Esophagus squamous epithelium (tissue), 5 donors: ENCODE measurements around the gene CFAP299. TPM values are rescaled to one million over a fixed set of nuclear protein-coding genes. Genes with fewer than 3 reads are reported as not detected.
A peak's percentile ranks its signal among the peaks of the same experiment; 100 is the strongest.

Experiments
- DNase-seq: peaks from one replicate; lab custom pipeline; 2025; lab: John Stamatoyannopoulos, UW
- H3K27ac ChIP-seq, 4 donors: fragments of 200-600 bp; sonication (generic); one replicate each; pipeline ENCODE4 v1.5.1; 2016 to 2019; ENCODE audit warnings: mild to moderate bottlenecking in 1 of 4
- H3K27me3 ChIP-seq, 4 donors: fragments of 200-600 bp; sonication (generic); 1 replicate in 3 of 4; 2 replicates in 1 of 4; pipeline versions ENCODE4 v1.5.1 to v1.6.0; 2017 to 2021; ENCODE audit warnings: antibody characterized with exemption in 1 of 4
- H3K36me3 ChIP-seq, 3 donors: fragments of 200-600 bp; sonication (generic); one replicate each; pipeline ENCODE4 v1.5.1; 2016 to 2019
- H3K4me1 ChIP-seq, 3 donors: fragments of 200-600 bp; sonication (generic); one replicate each; pipeline ENCODE4 v1.5.1; 2017 to 2019
- H3K4me3 ChIP-seq, 4 donors: fragments of 200-600 bp; sonication (generic); 1 replicate in 3 of 4; 2 replicates in 1 of 4; pipeline ENCODE4 v1.5.1; 2016 to 2019; ENCODE audit warnings: mild to moderate bottlenecking in 2 of 4, moderate library complexity in 1 of 4
- H3K9me3 ChIP-seq, 3 donors: fragments of 200-600 bp; sonication (generic); one replicate each; pipeline ENCODE4 v1.5.1; 2016 to 2019
- CTCF ChIP-seq, 6 experiments: fragments of 450-650 bp in 4 of 6; fragments of 200-600 bp in 2 of 6; sonication (generic) in 2 of 6; IDR thresholded peaks; one replicate each; pipeline ENCODE4 v1.5.1; 2016 to 2019; ENCODE audit warnings: antibody characterized with exemption in 6 of 6, mild to moderate bottlenecking in 4 of 6, moderate library complexity in 4 of 6
- POLR2A ChIP-seq, 4 donors: fragments of 450-650 bp; IDR thresholded peaks; one replicate each; pipeline ENCODE4 v1.6.1; 2017; ENCODE audit warnings: antibody characterized with exemption in 4 of 4, mild to moderate bottlenecking in 4 of 4, moderate library complexity in 3 of 4
- WGBS, 2 donors: methylation state at CpG; one replicate each; pipeline ENCODE4 v1.1.5; 2018; 5-methylcytosine and 5-hydroxymethylcytosine counted together
- intact Hi-C: fragments of 100-400 bp; cut with DNase I; formaldehyde crosslinking; loops from one replicate; pipeline ENCODE4 v1.15.0; 2022
- total RNA-seq, 4 donors: library from RNA; depleted of rRNA; stranded (reverse); fragments of >200 nt; gene quantifications; one replicate each; pipeline ENCODE4 v1.1.0, GENCODE V29; 2016
- donor health status: DM: yes; HTN: yes; CAD: no.

CFAP299 gene
- total RNA-seq, 4 donors from 2014 or later = not detected

GRCh38 chr4:80694171-80694570, 358.6 kb downstream of the CFAP299 start:
- H3K4me1 ChIP-seq = peaks cover 0 to 7% (median 0%) of the 10 kb centered on the region in 3 donors
- no peaks in the 10 kb centered on the region for H3K36me3 ChIP-seq
- WGBS, 2 donors = 40 to 47% methylated on average over 3 of the region's 3 CpGs
- no peaks in the 10 kb centered on the region for H3K27me3 ChIP-seq
- DNase-seq = no peak
- no peak overlapping the region for H3K4me3 ChIP-seq
- TF ChIP-seq CTCF (IDR thresholded peaks at IDR 0.05) (no peak), POLR2A (IDR thresholded peaks at IDR 0.05) (no peak)
- no peaks in the 10 kb centered on the region for H3K9me3 ChIP-seq
- H3K27ac ChIP-seq = no peak overlapping the region
- intact Hi-C loops = no loop called here

DNA sequence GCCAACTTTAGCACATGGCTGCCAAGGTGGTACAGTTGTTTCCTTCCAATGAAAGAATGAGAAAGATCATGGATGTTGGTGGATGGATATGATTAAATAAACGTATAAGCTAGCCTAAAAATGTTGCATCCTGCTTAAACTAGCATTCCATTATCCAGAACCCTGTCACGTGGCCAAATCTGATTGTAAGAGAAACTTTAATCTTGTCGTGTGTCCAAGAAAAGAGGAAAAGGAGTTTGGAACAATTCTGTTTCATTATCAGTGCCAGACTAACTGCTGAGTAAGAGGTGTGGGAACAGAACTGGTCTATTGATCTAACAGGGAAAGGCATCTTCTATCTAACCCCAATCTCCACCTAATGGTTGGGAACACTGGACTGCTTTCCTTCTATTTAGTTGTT, 369.8 kb downstream of the CFAP299 start:
- DNase-seq = no peak
- Histone ChIP-seq H3K27ac (no peak overlapping the region), H3K36me3 (no peaks in the 10 kb centered on the region), H3K9me3 (no peaks in the 10 kb centered on the region), H3K4me1 (peaks cover 0 to 20% (median 0%) of the 10 kb centered on the region in 3 donors), H3K4me3 (no peak overlapping the region), H3K27me3 (no peaks in the 10 kb centered on the region)
- WGBS, 2 donors = 14 to 38% methylated on average over 3 of the region's 3 CpGs
- intact Hi-C loops = no loop called here
- TF ChIP-seq POLR2A (IDR thresholded peaks at IDR 0.05) (no peak), CTCF (IDR thresholded peaks at IDR 0.05) (no peak)

DNA sequence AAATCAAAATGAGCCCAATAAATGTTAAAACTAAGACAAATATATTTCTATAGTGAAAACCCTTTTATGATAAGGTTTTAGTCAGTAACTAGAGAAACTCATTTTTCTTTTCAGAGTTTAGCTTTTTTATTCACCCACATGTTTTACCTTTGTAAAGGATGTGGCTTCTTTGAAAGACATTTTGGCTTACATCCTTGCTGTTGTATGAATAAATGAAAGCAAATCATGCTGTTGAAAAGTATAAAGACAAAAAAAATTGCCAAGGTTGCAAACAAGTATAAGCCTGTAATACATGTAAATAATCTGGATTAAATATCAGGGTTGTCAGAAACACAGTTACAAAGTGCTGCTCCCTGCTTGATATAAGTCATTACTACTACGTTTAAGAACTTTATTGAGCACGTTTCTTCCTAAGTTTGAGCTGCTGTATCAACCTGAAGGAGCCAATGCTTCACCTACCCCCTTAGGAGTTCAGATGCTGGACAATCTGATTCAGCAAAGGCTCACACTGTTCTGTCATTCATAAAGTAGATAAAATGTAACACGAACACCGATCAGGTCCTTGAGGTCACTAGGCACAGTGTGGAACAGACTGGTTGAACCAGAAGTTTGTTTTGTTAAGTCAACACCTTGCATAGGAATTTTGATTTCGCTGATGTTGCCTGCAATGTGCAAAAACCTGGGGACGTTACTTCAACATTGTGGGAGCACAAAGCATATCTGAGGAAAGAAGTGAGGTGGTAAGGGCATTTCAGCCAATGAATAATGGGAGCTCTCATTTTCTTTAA, 373.7 kb downstream of the CFAP299 start:
- H3K4me3 ChIP-seq = no peak overlapping the region
- H3K27ac ChIP-seq = peak overlapping the region in 3 of 4 donors; percentile 43 to 57 (median 53)
- no peaks in the 10 kb centered on the region for H3K27me3 ChIP-seq
- H3K4me1 ChIP-seq = peaks cover 0 to 55% (median 0%) of the 10 kb centered on the region in 3 donors
- no peaks in the 10 kb centered on the region for H3K36me3 ChIP-seq
- intact Hi-C loops = no loop called here
- no peaks in the 10 kb centered on the region for H3K9me3 ChIP-seq
- 16 to 37% methylated on average over 6 of the region's 6 CpGs for WGBS, 2 donors
- no peak for TF ChIP-seq POLR2A (IDR thresholded peaks at IDR 0.05)
- no peak for DNase-seq

DNA sequence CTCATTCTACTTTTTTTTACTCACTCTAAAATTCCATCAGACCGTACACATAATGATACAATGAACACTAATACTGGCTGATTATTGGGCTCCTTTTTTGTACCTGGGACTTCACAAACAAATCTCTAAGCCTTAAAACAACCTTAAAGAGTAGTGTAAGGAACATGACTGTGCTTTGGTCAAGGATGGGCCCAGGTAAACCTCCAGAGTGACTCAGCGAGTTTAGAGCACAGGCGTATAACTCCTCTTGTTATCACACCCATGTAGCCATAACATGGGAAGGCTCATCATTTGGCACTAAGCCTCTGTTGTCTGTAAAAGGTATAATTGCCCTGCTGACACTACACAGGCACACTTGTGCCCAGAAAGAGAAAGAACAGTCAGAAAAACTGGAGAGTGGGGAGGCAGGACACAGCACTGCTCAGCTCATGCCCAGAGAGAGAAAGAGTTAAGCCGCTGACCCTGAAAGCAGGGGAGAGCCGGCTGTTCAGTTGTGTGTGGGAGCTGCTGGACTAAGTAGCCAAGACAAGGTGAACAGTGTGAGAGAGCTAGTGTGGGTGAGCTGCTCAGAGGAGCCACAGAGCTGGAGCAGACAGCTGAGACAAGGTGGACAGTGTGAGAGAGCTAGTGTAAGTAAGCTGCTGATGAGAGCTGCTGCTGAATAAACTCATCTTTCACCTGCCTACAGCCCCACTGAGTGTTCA, 375.4 kb downstream of the CFAP299 start:
- Histone ChIP-seq H3K4me1 (peaks cover 0 to 55% (median 0%) of the 10 kb centered on the region in 3 donors), H3K9me3 (no peaks in the 10 kb centered on the region), H3K27me3 (no peaks in the 10 kb centered on the region), H3K4me3 (no peak overlapping the region), H3K36me3 (no peaks in the 10 kb centered on the region), H3K27ac (peak overlapping the region in 1 of 4 donors; percentile 21)
- no peak for DNase-seq
- intact Hi-C loops = no loop called here
- TF ChIP-seq CTCF (IDR thresholded peaks at IDR 0.05) = no peak
- TF ChIP-seq POLR2A (IDR thresholded peaks at IDR 0.05) = no peak
- WGBS, 2 donors = 48 to 53% methylated on average over 5 of the region's 5 CpGs

- Histone ChIP-seq H3K36me3 (no peaks in the 10 kb centered on the region), H3K4me3 (no peak overlapping the region), H3K4me1 (peaks cover 0 to 55% (median 0%) of the 10 kb centered on the region in 3 donors), H3K27ac (no peak overlapping the region), H3K27me3 (no peaks in the 10 kb centered on the region), H3K9me3 (no peaks in the 10 kb centered on the region)
- intact Hi-C loops = no loop called here
- WGBS, 2 donors = 44 to 50% methylated on average over 1 of the region's 1 CpG
- DNase-seq = no peak
- TF ChIP-seq CTCF (IDR thresholded peaks at IDR 0.05) = no peak
- TF ChIP-seq POLR2A (IDR thresholded peaks at IDR 0.05) = no peak
Measured at GRCh38 chr4:80711956-80712355, 376.4 kb downstream of the CFAP299 start.
